H1 (cell line): ENCODE measurements around the gene MMP24. TPM values are rescaled to one million over a fixed set of nuclear protein-coding genes. Genes with fewer than 3 reads are reported as not detected.

Source experiments
- CTBP2 ChIP-seq: IDR thresholded peaks from 2 replicates; pipeline ENCODE4 v1.7.0; 2011; ENCODE audit warnings: borderline replicate concordance, mild to moderate bottlenecking, moderate library complexity, mixed read lengths, low read length; ENCODE audit not compliant: insufficient read depth, insufficient read length
- CTCF ChIP-seq, 3 experiments: IDR thresholded peaks; 1 replicate in 2 of 3; 2 replicates in 1 of 3; pipeline versions ENCODE4 v1.5.1 to v1.6.1; 2011; ENCODE audit warnings: low read length in 3 of 3, mild to moderate bottlenecking in 3 of 3, inconsistent platforms in 2 of 3, low read depth in 1 of 3, moderate library complexity in 1 of 3; ENCODE audit not compliant: insufficient read depth in 1 of 3; ENCODE audit errors: control extremely low read depth in 1 of 3
- MAFK ChIP-seq: IDR thresholded peaks from 2 replicates; pipeline ENCODE4 v1.6.1; 2012; ENCODE audit warnings: low read depth, mild to moderate bottlenecking, improper control_type of control experiment, low read length
- POLR2AphosphoS5 ChIP-seq: IDR thresholded peaks from 2 replicates; pipeline ENCODE4 v1.6.1; 2011; ENCODE audit warnings: low read depth, low read length
- RNF2 ChIP-seq: fragments of 200-900, 300-1000 bp; sonication (generic); IDR thresholded peaks from 2 replicates; pipeline ENCODE4 v1.7.1; 2016; ENCODE audit warnings: borderline replicate concordance, low read depth, mild to moderate bottlenecking, antibody characterized with exemption, low read length; ENCODE audit not compliant: poor library complexity, severe bottlenecking; ENCODE audit errors: missing control alignments
- SIX5 ChIP-seq: IDR thresholded peaks from 2 replicates; pipeline ENCODE4 v1.6.1; 2011; ENCODE audit warnings: mild to moderate bottlenecking, low read depth, low read length
- SP4 ChIP-seq: IDR thresholded peaks from 2 replicates; pipeline ENCODE4 v1.6.1; 2012; ENCODE audit warnings: low read length, inconsistent platforms
- SUZ12 ChIP-seq: fragments of 200-600 bp; sonication (generic); IDR thresholded peaks from 2 replicates; pipeline ENCODE4 v1.6.1; 2012; ENCODE audit warnings: mild to moderate bottlenecking, inconsistent platforms, low read length, moderate library complexity, mixed read lengths
- TAF1 ChIP-seq: IDR thresholded peaks from 2 replicates; pipeline ENCODE4 v1.6.1; 2011; ENCODE audit warnings: mild to moderate bottlenecking, low read depth, low read length
- YY1 ChIP-seq: IDR thresholded peaks from 2 replicates; pipeline ENCODE4 v1.6.1; 2011; ENCODE audit warnings: low read depth, mild to moderate bottlenecking, low read length
- polyA plus RNA-seq, 7 experiments: library from polyadenylated mRNA; depleted of rRNA in 3 of 7; stranded (reverse) in 5 of 7; unstranded in 2 of 7; fragments of >200 nt in 5 of 7; fragments of 200-250 nt in 2 of 7; gene quantifications; 1 replicate in 5 of 7; 2 replicates in 1 of 7; 4 replicates in 1 of 7; pipeline versions ENCODE4 v1.2.1 to v1.2.3, GENCODE V29; 2011 to 2013; ENCODE audit warnings: missing spikeins in 2 of 7, mixed read lengths in 2 of 7
- total RNA-seq: library from RNA; stranded (reverse); fragmentation: NEBNext Ultra II Directional; extraction: Animal tissue kit (Norgen Biotek cat#: 25700); gene quantifications from 2 replicates; pipeline ENCODE4 v1.2.1, GENCODE V29; 2021

The MMP24 gene
- total and polyA plus RNA-seq, 2 of the 8 experiments (the other 6 are each of a cell fraction or from before 2014, with no cell fraction given), result 18.8 to 21.4 TPM

GRCh38 chr20:35271073-35271882 is 44.8 kb downstream of the MMP24 start (continued):
- TF ChIP-seq CTCF (IDR thresholded peaks at IDR 0.05; ENCODE audit: control extremely low read depth in 1 of 3, insufficient read depth in 1 of 3, low read depth in 1 of 3, low read length in 3 of 3), result no peak
- TF ChIP-seq SP4, result no peak
- no peak for TF ChIP-seq RNF2
- TF ChIP-seq TAF1, result no peak
- TF ChIP-seq CTBP2, result no peak
- TF ChIP-seq POLR2AphosphoS5, result no peak
- no peak for TF ChIP-seq SIX5
- TF ChIP-seq MAFK, result no peak
- no peak for TF ChIP-seq SUZ12
- no peak for TF ChIP-seq YY1
